ENCODE measurements around the gene NT5DC2.

Gene NT5DC2

GRCh38 chr3:52487788-52488691 lies 45.6 kb downstream of the NT5DC2 start:
- DNase-seq (ENCODE audit: low spot score) = no peak

GRCh38 chr3:52487050-52487787 lies 46.4 kb downstream of the NT5DC2 start:
- no peak for DNase-seq (ENCODE audit: low spot score)

GRCh38 chr3:52484680-52485461 lies 48.8 kb downstream of the NT5DC2 start:
- DNase-seq (ENCODE audit: low spot score) = no peak

- no peak for DNase-seq (ENCODE audit: low spot score)
Observed at GRCh38 chr3:52483577-52484381, 49.9 kb downstream of the NT5DC2 start.

- DNase-seq (ENCODE audit: low spot score) = no peak
Observed at GRCh38 chr3:52483081-52483480, 50.6 kb downstream of the NT5DC2 start.

- no peak for DNase-seq (ENCODE audit: low spot score)
Observed at GRCh38 chr3:52481819-52482521, 51.7 kb downstream of the NT5DC2 start.

GRCh38 chr3:52480768-52481715 lies 52.6 kb downstream of the NT5DC2 start:
- peak; percentile 48 for DNase-seq (ENCODE audit: low spot score)

- DNase-seq (ENCODE audit: low spot score) = no peak
Observed at GRCh38 chr3:52479877-52480575, 53.6 kb downstream of the NT5DC2 start.

- DNase-seq (ENCODE audit: low spot score) = no peak
Observed at GRCh38 chr3:52479037-52479876, 54.4 kb downstream of the NT5DC2 start.

- no peak for DNase-seq (ENCODE audit: low spot score)
Observed at GRCh38 chr3:52477796-52478095, 55.9 kb downstream of the NT5DC2 start.

GRCh38 chr3:52477076-52477795 lies 56.4 kb downstream of the NT5DC2 start:
- DNase-seq (ENCODE audit: low spot score) = no peak
